Panc1 (cell line): Measurements from ENCODE around the gene VPS18. TPM values are rescaled to one million over a fixed set of nuclear protein-coding genes. Genes with fewer than 3 reads are reported as not detected.
A peak's percentile ranks its signal among the peaks of the same experiment; 100 is the strongest.

Source experiments
- ATAC-seq: fragments of 200-7000 bp; cut with Tn5 transposase; 2 replicates; pipeline ENCODE4 v1.9.1; 2020; ENCODE audit warnings: mild to moderate bottlenecking, moderate library complexity
- BruUV-seq: library from RNA; stranded (reverse); fragments of 400-500 nt; replicated peaks from 2 replicates; lab custom pipeline; 2021; lab: Mats Ljungman, UMichigan
- CTCF ChIA-PET: fragments of 300-600 bp; sonication (Branson Sonifier 250); formaldehyde crosslinking; loops from one replicate; lab custom pipeline; 2022; ENCODE audit warnings: antibody characterized with exemption; lab: Charles Lee
- POLR2A ChIA-PET: fragments of 300-600 bp; sonication (Branson Sonifier 250); formaldehyde crosslinking; loops from one replicate; lab custom pipeline; 2022; ENCODE audit warnings: antibody characterized with exemption; lab: Charles Lee
- DNase-seq: peaks from one replicate; pipeline ENCODE4 v3.0.0-alpha.2; 2010; ENCODE audit warnings: low read depth, low spot score
- H3K27ac ChIP-seq: 2 replicates; pipeline ENCODE4 v1.5.1; 2011; ENCODE audit warnings: mild to moderate bottlenecking, low read length, inconsistent platforms
- H3K27me3 ChIP-seq: fragments of 200-500 bp; sonication (Bioruptor generic); 2 replicates; pipeline ENCODE4 v1.6.0; 2014; ENCODE audit warnings: low read length, inconsistent platforms; ENCODE audit not compliant: control insufficient read depth, insufficient read depth
- H3K36me3 ChIP-seq: fragments of 200-500 bp; sonication (Bioruptor generic); 2 replicates; pipeline ENCODE4 v1.5.1; 2014; ENCODE audit warnings: inconsistent platforms, mild to moderate bottlenecking, low read length, moderate library complexity; ENCODE audit not compliant: control insufficient read depth, insufficient read depth
- H3K4me1 ChIP-seq: 2 replicates; pipeline ENCODE4 v1.5.1; 2011; ENCODE audit warnings: inconsistent platforms, mild to moderate bottlenecking, low read length, moderate library complexity; ENCODE audit not compliant: control insufficient read depth, insufficient read depth
- H3K4me3 ChIP-seq, 2 experiments: 2 replicates each; pipeline ENCODE4 v1.5.1; 2011 to 2012; ENCODE audit warnings: low read depth in 2 of 2, low read length in 2 of 2, mild to moderate bottlenecking in 2 of 2, inconsistent platforms in 1 of 2, moderate library complexity in 1 of 2
- H3K9me3 ChIP-seq: fragments of 200-500 bp; sonication (Bioruptor generic); 2 replicates; pipeline ENCODE4 v1.5.1; 2014; ENCODE audit warnings: low read depth, mild to moderate bottlenecking, inconsistent platforms, low read length, moderate library complexity; ENCODE audit not compliant: control insufficient read depth, insufficient read depth
- CTCF ChIP-seq: fragments of 450-650 bp; IDR thresholded peaks from 2 replicates; pipeline ENCODE4 v1.5.1; 2017; ENCODE audit warnings: mild to moderate bottlenecking
- POLR2AphosphoS5 ChIP-seq: IDR thresholded peaks from 2 replicates; pipeline ENCODE4 v1.6.1; 2012; ENCODE audit warnings: mild to moderate bottlenecking, low read depth, low read length, moderate library complexity
- REST ChIP-seq, 2 experiments: IDR thresholded peaks; 2 replicates each; pipeline ENCODE4 v1.6.1; 2011 to 2012; ENCODE audit warnings: low read depth in 2 of 2, control low read depth in 1 of 2, low read length in 1 of 2, mild to moderate bottlenecking in 1 of 2, moderate library complexity in 1 of 2; ENCODE audit not compliant: insufficient read depth in 1 of 2
- SIN3A ChIP-seq: IDR thresholded peaks from 2 replicates; pipeline ENCODE4 v1.6.1; 2012; ENCODE audit warnings: low read depth, mild to moderate bottlenecking, low read length, moderate library complexity, borderline replicate concordance; ENCODE audit not compliant: insufficient read depth
- TCF7L2 ChIP-seq: IDR thresholded peaks from 2 replicates; pipeline ENCODE4 v1.6.1; 2011; ENCODE audit warnings: mild to moderate bottlenecking, low read depth, low read length, inconsistent platforms
- in situ Hi-C: cut with HindIII; loops from 2 replicates; pipeline ENCODE4 v1.10.0; 2016; ENCODE audit warnings: low sequenced_read_pairs, low pct_unique_long_range_greater_than_20kb
- intact Hi-C: fragments of 100-400 bp; cut with micrococcal nuclease; formaldehyde crosslinking; loops from one replicate; pipeline ENCODE4 v1.10.0; 2022; ENCODE audit not compliant: unreplicated experiment
- total RNA-seq: library from RNA; stranded (reverse); gene quantifications from one replicate; pipeline ENCODE4 v1.2.1, GENCODE V29; 2021; ENCODE audit not compliant: unreplicated experiment

Gene VPS18
- total RNA-seq, 1 experiment from 2014 or later, result 46.7 TPM

- Histone ChIP-seq H3K4me1 (no peaks in the 10 kb centered on the region), H3K36me3 (no peaks in the 10 kb centered on the region), H3K27ac (no peak overlapping the region), H3K4me3 (no peak overlapping the region), H3K9me3 (no peaks in the 10 kb centered on the region), H3K27me3 (no peaks in the 10 kb centered on the region)
- CTCF ChIA-PET, result interaction anchor here (0.6 kb wide), 2 partner anchors 16 to 17 kb away, joined by 3 to 4 read pairs; no protein-coding TSS in a partner anchor
- in situ Hi-C loops, result no loop called here
- POLR2A ChIA-PET, result no interaction called here
- BruUV-seq, result no TSS peak
- ATAC-seq (no peak), DNase-seq (no peak)
- intact Hi-C loops, result no loop called here
- TF ChIP-seq CTCF, result no peak
- no peak for TF ChIP-seq REST (IDR thresholded peaks at IDR 0.05; ENCODE audit: insufficient read depth in 1 of 2, low read depth in 2 of 2, low read length in 1 of 2)
- TF ChIP-seq POLR2AphosphoS5, result no peak
- TF ChIP-seq TCF7L2, result no peak
- no peak for TF ChIP-seq SIN3A
Measured at GRCh38 chr15:40917585-40917984, 23.3 kb downstream of the VPS18 start.

- ChIA-PET POLR2A (no interaction called here), CTCF (interaction anchor here (0.6 kb wide), 1 partner anchor 17 kb away, joined by 4 read pairs; no protein-coding TSS in a partner anchor)
- no peak overlapping the region for H3K27ac ChIP-seq
- intact Hi-C loops, result no loop called here
- H3K4me1 ChIP-seq, result no peaks in the 10 kb centered on the region
- DNase-seq, result no peak
- TF ChIP-seq TCF7L2 (no peak), CTCF (no peak), REST (IDR thresholded peaks at IDR 0.05; ENCODE audit: insufficient read depth in 1 of 2, low read depth in 2 of 2, low read length in 1 of 2) (no peak), POLR2AphosphoS5 (no peak), SIN3A (no peak)
- in situ Hi-C loops, result no loop called here
- H3K4me3 ChIP-seq, result no peak overlapping the region
- no peaks in the 10 kb centered on the region for H3K9me3 ChIP-seq
- no peaks in the 10 kb centered on the region for H3K27me3 ChIP-seq
- H3K36me3 ChIP-seq, result no peaks in the 10 kb centered on the region
- peak; percentile 30; the same call in 1 of the 2 replicates for ATAC-seq
- no TSS peak for BruUV-seq
Measured at GRCh38 chr15:40918146-40918798, 24.0 kb downstream of the VPS18 start.
